Measurements from ENCODE around the gene RNF8.
"Not testable (repeated sequence)": the region's sequence is repeated elsewhere in the genome, so short reads cannot be mapped to it uniquely, and the experiment has no call there.

RNF8 gene

GRCh38 chr6:37321516-37322415 is 32.0 kb upstream of the RNF8 start:
- no peak for DNase-seq

- DNase-seq, result no peak
These were observed 30.2 kb upstream of the RNF8 start for GRCh38 chr6:37323580-37323979.

GRCh38 chr6:37324131-37325033 is 29.4 kb upstream of the RNF8 start:
- no peak for DNase-seq

- not testable (repeated sequence) for DNase-seq
These were observed 23.4 kb upstream of the RNF8 start for GRCh38 chr6:37330345-37330744.

GRCh38 chr6:37331047-37331446 is 22.7 kb upstream of the RNF8 start:
- DNase-seq, result no peak

GRCh38 chr6:37332894-37333293 is 20.9 kb upstream of the RNF8 start:
- no peak for DNase-seq

- no peak for DNase-seq
These were observed 19.7 kb upstream of the RNF8 start for GRCh38 chr6:37334047-37334446.

- DNase-seq, result not testable (repeated sequence)
These were observed 15.5 kb upstream of the RNF8 start for GRCh38 chr6:37338317-37338716.

- no peak for DNase-seq
These were observed 15.0 kb upstream of the RNF8 start for GRCh38 chr6:37338745-37339255.

- DNase-seq, result no peak
These were observed 13.8 kb upstream of the RNF8 start for GRCh38 chr6:37339741-37340638.

GRCh38 chr6:37340639-37340943 is 13.2 kb upstream of the RNF8 start:
- DNase-seq, result no peak

GRCh38 chr6:37343248-37343647 is 10.5 kb upstream of the RNF8 start:
- DNase-seq, result no peak

- no peak for DNase-seq
These were observed 9.5 kb upstream of the RNF8 start for GRCh38 chr6:37344308-37344707.

GRCh38 chr6:37345804-37346203 is 8.0 kb upstream of the RNF8 start:
- DNase-seq, result not testable (repeated sequence)

GRCh38 chr6:37347177-37347576 is 6.6 kb upstream of the RNF8 start:
- no peak for DNase-seq

GRCh38 chr6:37347670-37348111 is 6.1 kb upstream of the RNF8 start:
- DNase-seq, result no peak

- no peak for DNase-seq
These were observed 2.8 kb upstream of the RNF8 start for GRCh38 chr6:37351027-37351426.

- DNase-seq, result no peak
These were observed 1.4 kb upstream of the RNF8 start for GRCh38 chr6:37352384-37352783.

GRCh38 chr6:37354526-37355384 is 972 bp downstream of the RNF8 start:
- DNase-seq, result no peak

- no peak for DNase-seq
These were observed 3.5 kb downstream of the RNF8 start for GRCh38 chr6:37357288-37357687.

GRCh38 chr6:37357860-37358259 is 4.1 kb downstream of the RNF8 start:
- no peak for DNase-seq

- no peak for DNase-seq
These were observed 5.3 kb downstream of the RNF8 start for GRCh38 chr6:37359039-37359438.
